Esophagus mucosa (tissue), 1 donor: ENCODE data around the gene SDE2. TPM values are rescaled to one million over a fixed set of nuclear protein-coding genes. Genes with fewer than 3 reads are reported as not detected.
"Not testable (repeated sequence)": the region's sequence is repeated elsewhere in the genome, so short reads cannot be mapped to it uniquely, and the experiment has no call there.

Experiments
- ATAC-seq: fragments of 200-7000 bp; cut with Tn5 transposase; one replicate; pipeline ENCODE4 v1.9.1; 2020
- total RNA-seq: library from RNA; stranded (reverse); gene quantifications from one replicate; pipeline ENCODE4 v1.2.4, GENCODE V29; 2023
- donor health status: DM: yes; HTN: yes; CAD: no.

SDE2 gene
- total RNA-seq, 1 donor from 2014 or later, result 9.5 TPM

DNA sequence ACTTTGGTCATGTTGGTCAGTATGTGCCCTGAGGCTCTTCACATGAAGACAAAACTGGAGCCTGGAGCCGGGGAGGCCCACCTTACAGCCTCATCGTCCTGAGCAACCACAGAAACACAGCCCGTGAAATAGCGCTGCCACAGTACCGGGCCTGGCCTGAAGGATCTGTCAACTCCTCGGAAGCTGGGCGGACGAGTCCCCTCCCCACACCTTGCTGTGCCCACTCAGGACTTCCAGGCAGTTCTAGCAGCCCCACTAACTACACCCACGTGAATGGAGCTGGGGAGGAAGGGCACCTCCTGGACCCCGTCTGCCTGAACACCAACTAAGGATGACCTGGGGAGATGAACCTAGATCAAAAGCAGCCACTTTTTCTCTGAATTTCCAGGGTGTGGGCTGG lies 24.7 kb downstream of the SDE2 start:
- ATAC-seq, result no peak

DNA sequence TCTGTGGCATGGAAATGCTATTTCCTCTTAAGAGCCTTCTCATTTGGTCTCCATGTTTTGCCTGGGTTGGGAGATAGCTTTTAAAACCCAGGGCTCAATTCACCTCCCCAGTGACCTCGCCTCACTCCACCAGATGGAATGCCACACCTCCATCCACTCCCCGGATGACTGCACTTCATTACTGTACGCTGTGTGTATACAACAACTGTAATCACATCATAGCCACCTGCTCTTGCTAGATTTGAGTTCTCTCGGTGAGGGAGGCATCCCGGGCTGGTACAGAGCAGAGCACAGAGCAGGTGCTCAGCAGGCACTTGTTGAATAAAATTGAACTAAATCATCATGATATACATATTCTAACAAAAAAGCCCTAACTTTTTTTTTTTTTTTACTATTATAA lies 26.0 kb downstream of the SDE2 start:
- peak; percentile 67 for ATAC-seq

DNA sequence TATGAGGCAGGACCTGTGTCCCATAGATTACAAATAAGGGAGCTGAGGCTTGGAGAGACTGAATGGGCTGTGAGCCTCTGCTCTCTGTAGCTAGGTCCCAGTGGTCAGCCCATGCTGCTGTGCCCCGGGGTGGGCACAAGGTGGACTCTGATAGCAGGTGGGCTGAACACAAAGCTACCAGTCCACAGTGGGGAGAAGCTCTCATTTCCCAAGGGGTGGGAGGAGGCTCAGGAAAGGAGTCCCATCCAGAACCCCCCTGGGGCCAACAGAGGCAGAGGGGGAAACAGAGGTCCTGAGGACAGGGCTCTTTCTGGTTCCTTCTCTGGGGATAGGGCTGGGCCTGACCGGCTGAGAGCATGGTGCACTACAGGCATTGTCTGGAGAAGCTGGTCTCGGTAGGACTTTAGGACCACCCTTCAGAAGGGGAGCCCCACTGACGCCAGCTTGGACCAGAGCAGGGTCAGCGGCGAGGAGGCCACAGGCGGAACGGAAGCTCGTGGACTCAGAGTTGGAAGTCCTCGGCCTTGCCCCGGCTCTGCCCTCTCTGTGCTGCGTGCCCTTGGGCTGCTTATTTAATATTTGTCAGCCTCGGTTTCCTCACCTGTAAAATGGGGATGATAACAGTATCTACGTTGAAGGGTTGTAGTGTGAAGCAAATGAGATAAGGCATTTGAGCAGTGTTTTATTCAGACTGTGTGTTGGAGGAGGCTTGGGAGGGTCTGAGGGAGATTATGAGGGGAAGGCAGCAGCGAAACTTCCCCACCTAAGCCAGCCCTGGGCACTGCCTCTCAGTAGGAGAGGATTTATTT lies 26.6 kb downstream of the SDE2 start:
- peak; percentile 14 for ATAC-seq

DNA sequence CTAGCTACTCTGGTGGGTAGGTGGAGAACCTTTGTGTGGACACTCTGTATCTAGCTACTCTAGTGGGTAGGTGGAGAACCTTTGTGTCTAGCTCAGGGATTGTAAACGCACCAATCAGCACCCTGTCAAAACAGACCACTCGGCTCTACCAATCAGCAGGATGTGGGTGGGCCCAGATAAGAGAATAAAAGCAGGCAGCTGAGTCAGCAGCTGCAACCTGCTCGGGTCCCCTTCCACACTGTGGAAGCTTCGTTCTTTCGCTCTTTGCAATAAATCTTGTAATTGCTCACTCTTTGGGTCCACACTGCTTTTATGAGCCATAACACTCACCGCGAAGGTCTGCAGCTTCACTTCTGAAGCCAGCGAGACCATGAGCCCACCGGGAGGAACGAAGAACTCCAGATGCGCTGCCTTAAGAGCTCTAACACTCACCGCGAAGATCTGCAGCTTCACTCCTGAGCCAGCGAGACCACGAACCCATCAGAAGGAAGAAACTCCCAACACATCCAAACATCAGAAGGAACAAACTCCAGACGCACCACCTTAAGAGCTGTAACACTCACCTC lies 28.5 kb downstream of the SDE2 start:
- ATAC-seq, result not testable (repeated sequence)

DNA sequence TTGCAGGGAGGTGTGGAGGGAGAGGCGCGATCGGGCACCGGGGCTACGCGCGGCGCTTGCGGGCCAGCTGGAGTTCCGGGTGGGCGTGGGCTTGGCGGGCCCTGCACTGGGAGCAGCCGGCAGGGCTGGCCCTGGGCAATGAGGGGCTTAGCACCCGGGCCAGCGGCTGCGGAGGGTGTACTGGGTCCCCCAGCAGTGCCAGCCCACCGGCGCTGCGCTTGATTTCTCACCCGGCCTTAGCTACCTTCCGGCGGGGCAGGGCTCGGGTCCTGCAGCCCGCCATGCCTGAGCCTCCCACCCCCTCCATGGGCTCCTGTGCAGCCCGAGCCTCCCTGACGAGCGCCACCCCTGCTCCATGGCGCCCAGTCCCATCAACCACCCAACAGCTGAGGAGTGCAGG lies 29.4 kb downstream of the SDE2 start:
- ATAC-seq, result not testable (repeated sequence)

DNA sequence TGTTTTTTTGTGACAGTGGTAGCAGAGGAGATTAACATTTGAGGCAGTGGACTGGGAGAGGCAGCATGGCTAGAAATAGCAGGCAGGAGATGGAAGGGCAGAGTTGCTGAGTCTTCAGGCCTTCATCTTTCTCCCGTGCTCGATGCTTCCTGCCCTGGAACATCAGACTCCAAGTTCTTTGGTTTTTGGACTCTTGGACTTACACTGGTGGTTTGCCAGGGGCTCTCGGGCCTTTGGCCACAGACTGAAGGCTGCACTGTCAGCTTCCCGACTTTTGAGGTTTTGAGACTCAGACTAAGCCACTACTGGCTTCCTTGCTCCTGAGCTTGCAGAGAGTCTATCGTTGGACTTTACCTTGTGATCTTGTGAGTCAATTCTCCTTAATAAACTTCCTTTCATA lies 33.9 kb downstream of the SDE2 start:
- no peak for ATAC-seq

DNA sequence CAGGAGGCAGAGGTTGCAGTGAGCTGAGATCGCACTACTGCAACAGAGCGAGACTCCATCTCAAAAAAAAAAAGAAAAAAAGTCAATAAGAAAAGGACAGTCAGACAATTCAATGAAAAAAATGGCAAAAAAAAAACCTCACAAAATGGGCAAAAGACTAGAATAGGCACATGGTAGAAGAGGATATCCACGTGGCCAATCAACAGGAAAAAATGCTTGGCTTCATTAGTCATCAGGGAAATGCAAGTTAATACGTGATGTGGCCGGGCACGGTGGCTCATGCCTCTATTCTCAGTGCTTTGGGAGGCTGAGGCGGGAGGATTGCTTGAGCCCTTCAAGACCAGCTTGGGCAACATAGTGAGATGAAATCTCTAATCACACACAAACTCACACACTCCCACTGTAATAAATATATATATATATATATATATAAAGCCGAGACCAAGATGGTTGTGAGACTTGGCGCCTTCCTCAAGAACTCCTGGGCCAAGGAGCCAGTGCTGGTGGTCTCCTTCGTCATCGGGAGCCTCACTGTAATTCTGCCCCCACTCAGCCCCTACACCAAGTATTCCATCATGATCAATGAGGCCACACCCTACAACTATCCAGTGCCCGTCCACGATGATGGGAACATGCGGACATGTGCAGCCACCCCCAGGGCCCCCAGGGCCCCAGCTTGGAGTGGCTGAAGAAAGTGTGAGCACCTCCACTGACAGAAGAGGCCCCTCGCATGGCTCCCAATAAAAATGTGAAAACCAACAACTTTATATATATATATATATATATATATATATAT lies 35.2 kb downstream of the SDE2 start:
- no peak for ATAC-seq

DNA sequence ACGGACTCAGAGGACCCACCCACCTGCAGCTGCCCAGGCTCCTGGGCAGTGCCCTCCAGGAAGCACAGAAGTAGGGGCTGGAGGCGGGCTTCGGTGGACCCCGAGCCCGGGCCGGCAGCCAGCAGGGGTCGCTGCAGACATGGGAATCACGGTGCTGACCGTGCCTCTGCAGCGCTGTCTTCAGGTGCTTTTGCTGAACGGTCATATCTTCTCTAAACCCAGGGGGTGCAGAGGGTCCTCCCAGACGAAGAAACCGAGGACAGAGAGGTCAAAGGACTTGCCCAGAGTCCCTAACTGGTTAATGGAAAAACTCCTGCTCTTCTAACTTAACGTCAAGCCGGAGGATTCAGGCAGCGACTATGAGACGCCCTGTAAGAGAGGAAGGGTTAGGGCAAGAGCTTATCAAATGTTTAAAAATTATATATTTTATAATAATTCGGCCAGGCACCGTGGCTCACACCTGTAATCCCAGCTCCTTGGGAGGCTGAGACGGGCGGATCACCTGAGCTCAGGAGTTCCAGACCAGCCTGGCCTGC lies 36.6 kb downstream of the SDE2 start:
- no peak for ATAC-seq

DNA sequence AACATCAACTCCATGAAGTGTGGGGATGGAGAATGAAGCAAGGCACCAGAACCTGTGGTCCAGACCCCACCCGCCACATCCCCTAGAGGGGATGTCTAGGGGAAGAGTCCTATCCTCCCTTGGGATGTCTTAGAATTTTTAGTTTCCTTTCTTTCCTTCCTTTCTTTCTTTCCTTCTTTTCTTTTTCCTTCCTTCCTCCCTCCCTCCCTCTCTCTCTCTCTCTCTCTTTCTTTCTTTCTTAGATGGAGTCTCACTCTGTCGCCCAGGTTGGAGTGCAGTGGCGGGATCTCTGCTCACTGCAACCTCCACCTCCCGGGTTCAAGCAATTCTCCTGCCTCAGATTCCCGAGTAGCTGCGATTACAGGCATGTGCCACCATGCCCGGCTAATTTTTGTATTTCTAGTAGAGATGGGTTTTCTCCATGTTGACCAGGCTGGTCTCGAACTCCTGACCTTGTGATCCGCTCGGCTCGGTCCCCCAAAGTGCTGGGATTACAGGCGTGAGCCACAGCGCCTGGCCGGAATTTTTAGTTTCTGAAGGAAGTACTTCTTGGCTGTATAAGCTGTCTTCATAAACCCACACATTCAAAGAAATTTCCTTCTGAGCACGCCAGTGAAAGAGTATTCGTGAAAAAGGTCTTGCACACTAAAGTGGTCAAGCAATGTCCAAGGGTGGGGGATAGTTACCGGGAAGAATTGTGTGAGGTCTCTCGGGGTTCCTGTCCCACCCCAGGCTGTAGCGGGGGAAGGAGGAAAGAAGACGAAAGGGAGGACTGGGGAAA lies 37.3 kb downstream of the SDE2 start:
- ATAC-seq, result no peak

DNA sequence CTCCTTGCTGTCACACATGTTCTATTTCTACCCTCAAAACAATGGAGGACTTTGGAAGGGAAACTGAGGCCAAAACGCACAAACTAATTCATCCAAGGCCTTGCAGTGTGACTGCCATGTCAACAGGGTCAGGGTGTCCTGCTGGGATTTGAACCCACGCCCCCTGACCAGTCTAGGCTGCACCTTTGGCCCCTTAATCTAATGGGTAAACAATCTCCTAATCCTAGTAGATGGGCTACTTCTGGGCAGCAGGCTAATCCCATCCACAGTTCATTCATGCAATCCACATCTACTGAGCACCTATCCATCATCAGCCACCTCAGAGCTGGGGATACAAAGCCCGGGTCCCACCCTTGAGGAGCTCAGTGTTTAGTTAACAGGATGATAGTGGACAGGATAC lies 41.1 kb downstream of the SDE2 start:
- ATAC-seq, result no peak

DNA sequence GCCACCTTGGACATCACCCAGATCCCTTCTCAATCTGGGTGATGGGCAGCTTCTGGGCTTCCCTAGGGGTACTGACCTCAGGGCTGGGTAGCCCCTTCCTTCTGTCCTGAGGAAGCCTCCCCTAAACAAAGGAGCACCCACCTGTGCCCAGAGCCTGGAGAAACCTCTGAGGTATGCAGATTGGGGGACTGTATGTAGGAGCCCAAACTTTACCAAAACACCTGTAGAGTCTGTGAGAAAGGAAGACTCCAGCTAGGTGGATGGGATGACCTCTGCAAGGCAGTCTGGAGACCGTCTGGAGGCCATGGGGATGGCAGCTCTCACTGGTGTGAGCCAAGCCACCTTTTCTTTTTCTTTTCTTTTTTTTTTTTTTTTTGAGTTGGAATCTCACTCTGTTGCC lies 44.4 kb downstream of the SDE2 start:
- no peak for ATAC-seq

DNA sequence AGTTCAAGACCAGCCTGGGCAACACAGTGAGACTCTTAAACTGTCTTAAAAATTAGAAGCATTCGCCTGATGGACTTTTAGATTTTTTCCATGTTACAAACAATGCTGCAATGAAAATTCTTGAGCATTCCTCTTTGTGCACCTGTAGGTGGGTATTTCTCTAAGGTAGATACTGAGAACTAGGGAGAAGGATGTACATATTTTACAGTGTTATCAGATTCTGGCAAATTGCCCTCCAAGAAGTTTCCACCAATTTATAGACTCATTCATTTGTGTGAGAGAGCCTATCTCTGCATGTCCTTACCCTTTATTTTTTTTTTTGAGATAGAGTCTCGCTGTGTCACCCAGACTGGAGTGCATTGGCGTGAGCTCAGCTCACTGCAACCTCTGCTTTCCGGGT lies 45.8 kb downstream of the SDE2 start:
- no peak for ATAC-seq

DNA sequence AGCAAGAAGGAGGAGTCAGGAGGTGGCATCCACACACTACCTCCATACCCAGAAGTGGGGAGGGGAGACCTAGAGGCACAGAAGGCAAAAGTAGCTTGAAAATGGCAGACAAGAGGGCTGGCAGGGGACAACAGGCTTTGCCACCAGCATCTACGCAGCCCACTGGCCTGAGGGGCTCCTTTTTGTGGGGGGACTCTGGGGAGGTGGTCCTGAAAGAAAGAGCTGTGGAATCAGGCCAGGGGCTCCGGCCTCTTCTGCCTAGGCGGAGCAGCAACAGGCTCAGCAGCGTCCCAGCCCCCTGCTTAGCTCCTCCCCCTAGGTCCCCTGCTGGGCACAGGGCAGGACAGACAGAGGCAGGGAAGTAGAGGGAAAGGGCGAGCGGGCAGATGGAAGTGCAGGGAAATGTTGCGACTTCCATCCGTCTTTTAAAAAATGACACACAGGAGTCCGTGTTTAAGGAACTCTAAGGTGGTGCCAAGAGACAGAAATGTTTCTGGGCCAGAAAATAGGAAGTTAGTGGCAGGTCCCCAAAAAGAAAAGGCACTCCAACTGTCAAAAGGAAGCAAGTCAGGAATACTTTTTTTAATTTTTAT lies 48.1 kb downstream of the SDE2 start:
- ATAC-seq, result no peak

DNA sequence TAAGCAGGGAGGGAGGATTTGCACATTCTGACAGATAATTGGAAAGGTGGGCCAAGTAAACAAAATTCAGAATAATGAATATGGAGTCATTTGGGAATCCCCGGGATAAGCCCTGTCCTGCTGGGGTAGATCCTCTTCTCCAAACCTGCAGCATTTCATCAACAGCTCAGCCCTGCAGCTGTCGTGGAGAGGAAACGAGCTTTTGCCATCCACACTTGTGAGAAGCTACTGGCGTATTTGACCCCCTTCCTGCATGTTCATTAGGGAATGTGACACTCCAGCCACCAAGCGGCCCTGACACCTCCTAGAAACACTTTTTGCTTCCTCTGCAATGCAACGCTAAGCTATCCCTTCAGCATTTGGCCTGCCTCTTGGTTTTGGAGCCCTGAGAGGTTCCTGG lies 50.1 kb downstream of the SDE2 start:
- no peak for ATAC-seq

DNA sequence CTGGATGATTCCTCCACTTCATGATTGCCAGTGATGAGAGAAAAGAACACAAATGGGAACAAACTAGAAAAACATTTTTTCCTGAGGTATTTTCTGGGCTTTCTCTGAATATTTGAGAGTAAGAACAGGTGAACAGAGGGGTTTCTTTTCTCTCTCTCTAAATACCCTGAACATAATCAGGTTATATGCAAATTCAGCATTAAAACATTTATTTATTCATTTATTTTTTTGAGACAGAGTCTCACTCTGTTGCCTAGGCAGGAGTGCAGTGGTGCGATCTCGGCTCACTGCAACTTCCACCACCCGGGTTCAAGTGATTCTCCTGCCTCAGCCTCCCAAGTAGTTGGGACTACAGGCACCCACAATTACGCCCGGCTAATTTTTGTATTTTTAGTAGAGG lies 52.3 kb downstream of the SDE2 start:
- no peak for ATAC-seq

DNA sequence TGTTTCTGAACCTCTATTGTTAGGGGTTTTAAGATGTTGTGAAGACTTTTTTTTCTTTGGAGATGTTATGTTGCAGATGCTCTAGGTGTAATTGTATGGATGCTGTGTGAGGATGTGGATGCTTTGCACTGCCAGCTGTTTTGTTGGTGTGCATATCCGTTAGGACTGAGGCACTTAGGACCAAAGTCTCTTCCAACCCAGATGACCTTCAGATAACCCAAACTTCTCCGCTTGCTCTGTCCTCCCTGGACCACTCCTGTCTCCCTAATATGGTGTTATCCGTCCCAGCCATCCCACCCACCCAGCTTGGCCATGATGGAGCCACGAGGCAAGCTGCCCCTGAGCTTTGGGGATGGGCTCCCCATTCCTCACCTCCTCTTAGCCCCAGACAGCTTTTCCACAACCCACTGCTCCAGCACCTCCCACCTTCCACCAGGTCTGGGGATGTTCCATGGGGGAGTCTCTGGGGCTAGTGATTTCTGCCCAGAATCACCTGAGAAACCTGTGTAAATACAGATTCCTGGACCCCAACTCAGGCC lies 53.0 kb downstream of the SDE2 start:
- no peak for ATAC-seq

DNA sequence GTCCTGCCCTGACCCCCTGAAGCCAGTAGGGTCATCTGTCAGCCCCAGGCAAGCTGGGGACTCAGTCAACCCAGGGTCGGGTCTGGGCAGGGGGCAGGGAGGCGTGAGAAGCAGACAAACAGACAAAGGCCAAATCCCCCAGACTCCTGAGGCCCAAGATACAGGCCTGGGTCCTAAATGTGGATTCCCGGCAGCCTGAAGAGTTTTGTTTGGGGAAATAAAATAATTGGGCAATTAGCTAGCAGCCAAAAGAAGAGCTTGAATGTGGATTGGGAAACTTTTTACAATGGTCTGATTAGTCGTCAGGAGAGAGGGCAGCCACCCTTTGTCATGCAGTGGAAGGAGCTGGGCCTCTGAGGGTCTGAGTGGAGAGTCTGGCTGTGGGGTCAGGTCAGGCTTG lies 53.6 kb downstream of the SDE2 start:
- ATAC-seq, result no peak

DNA sequence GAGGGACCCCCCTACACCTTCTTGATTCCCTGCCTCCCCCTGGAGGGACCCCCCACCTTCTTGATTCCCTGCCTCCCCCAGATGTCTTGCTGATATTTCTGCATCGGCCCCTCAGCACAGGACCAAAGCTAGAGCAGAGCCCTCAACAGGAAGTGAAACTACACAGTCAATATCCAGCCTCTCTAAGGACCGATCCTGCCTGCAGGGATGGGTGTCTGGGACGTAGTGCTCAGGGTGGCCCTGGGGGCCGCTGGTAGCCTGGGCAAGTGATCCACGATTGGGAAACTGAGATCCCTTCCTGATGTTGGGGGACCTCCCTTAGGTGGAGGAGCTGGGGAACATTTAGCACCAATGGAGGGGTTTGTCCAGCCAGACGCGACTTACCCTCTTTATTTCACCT lies 54.2 kb downstream of the SDE2 start:
- ATAC-seq, result no peak

DNA sequence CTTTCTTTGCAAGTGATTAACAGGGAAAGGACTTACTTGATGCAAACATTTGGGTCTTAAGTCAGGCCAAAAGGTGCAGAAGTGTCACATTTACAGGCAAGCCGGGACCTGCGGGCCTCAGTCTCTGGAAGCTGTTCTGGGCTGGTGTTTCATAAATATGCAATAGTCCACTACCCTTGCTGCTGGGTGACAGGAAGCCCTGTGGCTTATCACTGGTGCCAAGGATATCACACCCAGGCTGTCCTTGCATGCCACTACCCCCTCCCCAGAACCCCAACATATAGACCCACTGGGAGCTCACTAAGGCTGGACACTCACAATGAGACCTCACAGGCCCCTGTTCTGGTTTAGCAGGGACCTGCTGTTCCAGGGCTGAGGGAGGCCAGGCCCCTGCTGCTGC lies 54.8 kb downstream of the SDE2 start:
- ATAC-seq, result no peak

DNA sequence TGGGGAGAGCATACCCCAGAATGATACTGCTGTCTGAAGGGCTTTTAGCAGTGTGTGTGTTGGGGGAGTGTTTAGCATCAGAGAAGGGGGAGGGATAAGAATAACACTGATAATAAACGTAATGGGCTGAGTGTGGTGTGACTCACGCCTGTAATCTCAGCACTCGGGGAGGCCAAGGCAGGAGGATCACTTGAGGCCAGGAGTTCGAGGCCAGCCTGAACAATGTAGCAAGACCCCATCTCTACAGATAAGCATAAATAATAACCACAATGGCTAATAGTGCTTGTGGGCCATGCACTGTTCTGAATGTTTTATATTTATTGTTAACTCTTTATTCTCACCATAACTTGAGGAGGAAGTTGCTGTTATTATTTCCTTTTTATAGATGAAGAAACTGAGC lies 55.6 kb downstream of the SDE2 start:
- no peak for ATAC-seq

DNA sequence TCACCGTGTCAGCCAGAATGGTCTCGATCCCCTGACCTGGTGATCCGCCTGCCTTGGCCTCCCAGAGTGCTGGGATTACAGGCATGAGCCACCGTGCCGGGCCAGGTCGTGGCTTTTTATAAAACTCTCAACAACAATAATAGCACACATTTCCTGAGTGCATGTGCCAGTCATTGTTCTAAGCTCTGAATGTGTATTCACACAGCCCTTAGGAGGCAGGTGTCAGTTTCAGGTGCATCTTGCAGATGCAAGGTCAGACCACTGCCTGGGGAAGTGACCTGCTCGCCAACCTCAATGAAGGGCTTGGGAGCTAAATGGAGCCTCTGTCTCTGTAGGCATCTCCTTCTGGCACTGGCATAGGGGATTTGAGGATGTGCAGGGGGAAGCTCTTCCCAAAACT lies 56.6 kb downstream of the SDE2 start:
- ATAC-seq, result no peak

DNA sequence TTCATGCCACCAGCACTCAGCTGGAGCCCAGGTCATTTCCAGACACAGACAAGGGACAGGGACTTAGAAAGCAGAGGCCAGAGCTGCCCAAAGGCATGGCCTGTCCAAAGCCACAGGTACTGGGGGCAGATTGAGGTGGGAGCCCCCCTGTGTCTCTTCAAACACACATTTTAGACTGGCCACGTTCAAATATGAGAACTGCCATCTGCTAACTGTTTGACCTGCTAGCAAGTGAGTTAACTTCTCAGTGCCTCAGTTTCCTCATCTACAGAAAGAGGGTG lies 57.3 kb downstream of the SDE2 start:
- no peak for ATAC-seq
